Measurements from ENCODE around the gene NEUROD4. TPM values are rescaled to one million over a fixed set of nuclear protein-coding genes. Genes with fewer than 3 reads are reported as not detected.
A peak's percentile ranks its signal among the peaks of the same experiment; 100 is the strongest.
"Not testable (repeated sequence)": the region's sequence is repeated elsewhere in the genome, so short reads cannot be mapped to it uniquely, and the experiment has no call there.

The NEUROD4 gene
- total and polyA plus RNA-seq, 8 donors, result not detected

- intact Hi-C loops (cut with DNase I; ENCODE audit: low total_unique reads), result no loop called here
- DNase-seq, result no peak
- no peaks in the 10 kb centered on the region for H3K4me1 ChIP-seq
- no peaks in the 10 kb centered on the region for H3K27me3 ChIP-seq
- TF ChIP-seq POLR2AphosphoS5 (IDR thresholded peaks at IDR 0.05), result no peak
- TF ChIP-seq CTCF (IDR thresholded peaks at IDR 0.05), result no peak
- TF ChIP-seq POLR2A (IDR thresholded peaks at IDR 0.05), result no peak
- no peak for TF ChIP-seq EP300 (IDR thresholded peaks at IDR 0.05)
- H3K9me3 ChIP-seq, result no peaks in the 10 kb centered on the region
- no peaks in the 10 kb centered on the region for H3K36me3 ChIP-seq
- H3K27ac ChIP-seq, result no peak overlapping the region
- WGBS, 5 donors, result 71 to 92% (median 85%) methylated on average over 2 of the region's 2 CpGs
- no peak overlapping the region for H3K4me3 ChIP-seq
Observed at GRCh38 chr12:54981796-54982195, 38.0 kb upstream of the NEUROD4 start.

- H3K4me3 ChIP-seq, result peak overlapping the region in 2 of 4 donors; percentile 8 to 10
- no peaks in the 10 kb centered on the region for H3K27me3 ChIP-seq
- TF ChIP-seq POLR2A (IDR thresholded peaks at IDR 0.05), result no peak
- no peak for TF ChIP-seq CTCF (IDR thresholded peaks at IDR 0.05)
- TF ChIP-seq EP300 (IDR thresholded peaks at IDR 0.05), result no peak
- no peak for TF ChIP-seq POLR2AphosphoS5 (IDR thresholded peaks at IDR 0.05)
- H3K27ac ChIP-seq, result peak overlapping the region in 1 of 5 donors; percentile 29
- H3K4me1 ChIP-seq, result no peaks in the 10 kb centered on the region
- no peaks in the 10 kb centered on the region for H3K9me3 ChIP-seq
- no peaks in the 10 kb centered on the region for H3K36me3 ChIP-seq
- WGBS, 5 donors, result 65 to 78% (median 75%) methylated on average over 2 of the region's 2 CpGs
- DNase-seq, result no peak
- intact Hi-C loops (cut with DNase I; ENCODE audit: low total_unique reads), result no loop called here
Observed at GRCh38 chr12:54983536-54984101, 36.2 kb upstream of the NEUROD4 start.

- no peaks in the 10 kb centered on the region for H3K27me3 ChIP-seq
- H3K4me3 ChIP-seq, result peak within 1 kb of the TSS in 3 of 4 donors; percentile 8 to 17 (median 10)
- H3K36me3 ChIP-seq, result no peaks in the 10 kb centered on the region
- peak in 2 of 3 donors; percentile 32 to 36 for TF ChIP-seq POLR2AphosphoS5 (IDR thresholded peaks at IDR 0.05)
- TF ChIP-seq EP300 (IDR thresholded peaks at IDR 0.05), result no peak
- no peak for TF ChIP-seq CTCF (IDR thresholded peaks at IDR 0.05)
- no peak for TF ChIP-seq POLR2A (IDR thresholded peaks at IDR 0.05)
- peak within 1 kb of the TSS in 4 of 5 donors; percentile 7 to 36 (median 28) for H3K27ac ChIP-seq
- DNase-seq, result peak; percentile 54 to 81
- WGBS, 5 donors, result 37 to 57% (median 53%) methylated on average over 12 of the region's 12 CpGs
- intact Hi-C loops (cut with DNase I; ENCODE audit: low total_unique reads), result no loop called here
- H3K4me1 ChIP-seq, result no peaks in the 10 kb centered on the region
- no peaks in the 10 kb centered on the region for H3K9me3 ChIP-seq
Observed at GRCh38 chr12:54984658-54985376, 35.0 kb upstream of the NEUROD4 start, which contains the start of gene TESPA1. Gene TESPA1 (minus strand): TSS chr12:54984762. CDS start chr12:54974562, 10,200 bp downstream.

GRCh38 chr12:54986773-54987172, 33.0 kb upstream of the NEUROD4 start:
- H3K27me3 ChIP-seq; H3K4me3 ChIP-seq; H3K36me3 ChIP-seq; H3K27ac ChIP-seq; intact Hi-C loops (cut with DNase I; ENCODE audit: low total_unique reads); DNase-seq; H3K4me1 ChIP-seq; H3K9me3 ChIP-seq: not testable (repeated sequence)
- 89 to 97% (median 92%) methylated on average over 3 of the region's 3 CpGs for WGBS, 5 donors
